ENCODE measurements around the gene SLC17A5.
"Not testable (repeated sequence)": the region's sequence is repeated elsewhere in the genome, so short reads cannot be mapped to it uniquely, and the experiment has no call there.

The SLC17A5 gene, protein sequence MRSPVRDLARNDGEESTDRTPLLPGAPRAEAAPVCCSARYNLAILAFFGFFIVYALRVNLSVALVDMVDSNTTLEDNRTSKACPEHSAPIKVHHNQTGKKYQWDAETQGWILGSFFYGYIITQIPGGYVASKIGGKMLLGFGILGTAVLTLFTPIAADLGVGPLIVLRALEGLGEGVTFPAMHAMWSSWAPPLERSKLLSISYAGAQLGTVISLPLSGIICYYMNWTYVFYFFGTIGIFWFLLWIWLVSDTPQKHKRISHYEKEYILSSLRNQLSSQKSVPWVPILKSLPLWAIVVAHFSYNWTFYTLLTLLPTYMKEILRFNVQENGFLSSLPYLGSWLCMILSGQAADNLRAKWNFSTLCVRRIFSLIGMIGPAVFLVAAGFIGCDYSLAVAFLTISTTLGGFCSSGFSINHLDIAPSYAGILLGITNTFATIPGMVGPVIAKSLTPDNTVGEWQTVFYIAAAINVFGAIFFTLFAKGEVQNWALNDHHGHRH

DNA sequence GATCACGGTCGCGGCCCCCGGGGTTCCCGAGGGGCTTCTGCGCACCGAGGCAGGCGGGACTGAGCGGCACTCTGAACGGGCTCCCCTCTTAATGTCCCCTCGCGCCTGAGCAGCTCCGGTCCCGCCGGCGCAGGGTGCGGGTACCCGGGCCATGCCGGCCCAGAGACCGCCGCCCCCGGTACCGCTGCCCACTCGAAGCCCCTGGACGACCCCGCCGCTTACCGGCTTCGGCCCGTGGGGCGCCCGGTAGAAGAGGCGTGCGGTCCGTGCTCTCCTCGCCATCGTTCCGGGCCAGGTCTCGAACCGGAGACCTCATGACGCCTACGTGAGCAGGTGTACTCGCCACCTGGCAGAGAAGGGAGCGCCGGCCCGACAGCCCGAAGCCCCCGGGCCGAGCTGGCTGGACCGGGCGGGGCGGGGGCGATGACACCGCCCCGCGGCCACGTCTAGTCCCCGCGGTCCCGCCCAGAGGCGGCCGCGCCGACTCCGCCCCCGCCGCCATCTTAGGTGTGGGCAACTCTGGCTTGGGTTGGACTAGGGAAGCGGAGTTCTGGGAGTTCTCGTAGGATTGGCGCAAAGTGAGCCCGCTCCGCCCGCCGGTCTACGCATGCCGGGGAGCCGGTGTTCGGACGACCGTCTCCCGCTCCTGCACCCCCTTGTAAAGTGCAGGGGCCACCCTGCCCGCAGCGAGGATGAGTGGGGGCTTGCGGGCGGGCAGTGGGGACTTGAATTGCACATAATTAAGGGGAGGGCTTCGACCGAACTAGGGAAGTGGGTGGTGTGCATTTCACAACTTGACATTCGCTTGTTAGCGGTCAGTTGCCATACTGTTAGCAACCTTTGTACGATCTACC, at the start of gene SLC17A5:
Gene SLC17A5, minus strand, starts transcription at position 422 of the 854 bp plus-strand sequence. Its CDS starts 106 bp downstream, at position 316.
- peak; percentile 79 to 87 (median 84) for DNase-seq (ENCODE audit: low read depth in 3 of 3)

- no peak for DNase-seq (ENCODE audit: low read depth in 3 of 3)
Measured at GRCh38 chr6:73703466-73703865, 49.7 kb upstream of the SLC17A5 start.

- DNase-seq (ENCODE audit: low read depth in 3 of 3) = no peak
Measured at GRCh38 chr6:73702444-73702843, 48.7 kb upstream of the SLC17A5 start.

DNA sequence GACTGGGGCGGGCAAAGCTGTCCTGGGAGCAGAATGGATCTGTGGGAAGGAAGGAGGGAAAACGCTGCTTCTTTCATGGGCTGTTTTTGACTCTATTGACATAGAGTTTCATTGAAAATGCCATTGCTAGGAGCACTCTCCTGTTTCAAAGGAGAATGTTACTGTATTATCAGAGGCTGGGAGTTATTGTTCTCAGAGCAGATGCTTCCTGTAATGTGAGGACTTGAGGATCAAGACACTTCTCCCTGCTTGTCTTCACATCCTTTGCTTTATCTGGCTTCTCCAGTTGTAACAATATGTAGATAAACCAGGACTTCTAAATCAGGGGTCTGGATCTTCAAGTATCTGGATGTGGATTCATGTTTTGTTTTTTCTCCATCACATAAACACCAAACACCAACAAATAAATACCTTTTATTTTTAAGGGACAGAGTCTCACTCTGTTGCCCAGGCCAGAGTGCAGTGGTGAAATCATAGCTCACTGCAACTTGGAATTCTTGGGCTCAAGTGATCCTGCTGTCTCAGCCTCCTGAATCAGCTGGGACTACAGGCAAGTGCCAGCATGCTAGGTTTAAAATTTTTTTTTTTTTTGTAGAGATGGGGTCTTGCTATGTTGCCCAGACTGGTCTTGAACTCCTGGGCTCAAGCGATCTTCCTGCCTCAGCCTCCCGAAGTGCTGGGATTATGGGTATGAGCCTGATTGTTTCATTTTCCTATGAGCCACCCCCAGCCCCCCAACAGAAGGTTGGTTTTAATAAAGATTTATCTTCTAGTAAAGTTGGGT, 46.1 kb upstream of the SLC17A5 start:
- DNase-seq (ENCODE audit: low read depth in 3 of 3) = no peak

GRCh38 chr6:73696966-73697655, 43.3 kb upstream of the SLC17A5 start:
- no peak for DNase-seq (ENCODE audit: low read depth in 3 of 3)

- peak; percentile 40 to 63 (median 52) for DNase-seq (ENCODE audit: low read depth in 3 of 3)
Measured at GRCh38 chr6:73695619-73696421, 42.0 kb upstream of the SLC17A5 start, which contains the start of gene CD109. TSS of gene CD109 (plus strand) at chr6:73696203. CDS start at chr6:73696216, 13 bp downstream.

DNA sequence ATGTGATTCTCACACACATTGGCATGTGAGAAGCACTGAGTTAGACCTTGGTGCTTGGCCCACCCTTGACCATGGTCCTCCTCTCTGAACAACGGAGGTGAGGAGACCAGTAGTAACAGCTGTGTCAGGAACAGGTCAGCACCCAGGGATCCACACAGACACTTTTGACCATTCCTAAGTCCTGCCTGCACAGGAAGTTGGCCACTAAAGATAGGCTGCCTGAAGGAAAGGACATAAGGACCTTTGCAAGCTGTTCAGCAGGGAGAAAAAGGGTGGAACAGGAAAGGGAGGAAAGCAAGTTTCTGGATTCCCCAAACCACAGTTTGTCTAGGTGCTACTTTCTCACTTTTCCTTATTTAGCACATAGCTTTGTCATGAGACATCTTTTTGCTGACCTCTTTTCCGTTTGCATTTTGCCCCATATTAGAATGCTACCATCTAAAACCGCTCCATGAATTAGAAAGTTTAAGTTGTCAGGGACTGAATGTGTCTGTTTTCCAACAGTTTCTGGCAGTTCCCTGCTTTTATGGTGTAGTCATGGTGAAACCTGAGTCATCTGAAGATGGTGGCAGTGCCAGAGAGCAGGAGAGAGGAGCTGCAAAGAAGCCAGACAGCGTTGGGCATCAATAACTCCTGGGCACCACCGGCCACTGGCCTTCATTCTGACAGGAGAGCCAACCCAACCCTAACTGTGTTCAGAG, 41.1 kb upstream of the SLC17A5 start:
- DNase-seq (ENCODE audit: low read depth in 3 of 3) = no peak

DNA sequence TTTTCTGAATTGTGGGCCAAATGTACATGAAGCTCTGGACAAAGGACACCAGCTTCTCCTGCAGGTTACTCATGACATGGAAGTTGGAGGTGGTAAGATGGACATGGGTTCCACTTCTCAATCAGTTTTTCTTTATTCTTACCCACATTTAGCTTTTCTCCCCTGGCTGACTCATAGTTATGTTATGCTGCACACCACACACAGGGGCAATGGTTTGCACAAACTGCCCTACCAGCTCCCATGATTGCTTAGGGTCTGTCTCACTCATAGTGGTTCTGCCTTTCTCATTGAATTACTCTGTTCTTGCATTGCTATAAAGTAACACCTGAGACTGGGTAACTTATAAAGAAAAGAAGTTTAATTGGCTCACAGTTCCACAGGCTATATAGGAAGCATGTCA, 37.7 kb upstream of the SLC17A5 start:
- DNase-seq (ENCODE audit: low read depth in 3 of 3) = no peak

GRCh38 chr6:73690056-73690455, 36.3 kb upstream of the SLC17A5 start:
- no peak for DNase-seq (ENCODE audit: low read depth in 3 of 3)

DNA sequence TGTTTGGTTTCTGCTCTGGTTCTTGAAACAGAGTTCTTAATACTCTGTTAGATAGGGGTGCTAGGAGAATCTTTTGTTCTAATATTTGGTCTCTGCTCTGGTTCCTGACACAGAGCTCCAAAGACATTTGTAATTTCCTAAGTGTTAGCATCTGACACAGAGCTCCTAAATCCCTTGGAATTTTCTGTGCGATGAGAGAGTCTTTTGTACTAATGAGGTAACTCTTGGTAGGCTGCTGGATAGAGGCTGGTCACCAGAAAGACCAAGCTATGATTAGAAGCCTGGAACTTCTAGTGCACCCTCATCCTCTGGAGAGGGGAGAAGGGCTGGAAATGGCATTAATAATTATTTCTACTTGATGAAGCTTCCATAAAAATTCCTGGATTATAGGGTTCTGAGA, 34.6 kb upstream of the SLC17A5 start:
- no peak for DNase-seq (ENCODE audit: low read depth in 3 of 3)

DNA sequence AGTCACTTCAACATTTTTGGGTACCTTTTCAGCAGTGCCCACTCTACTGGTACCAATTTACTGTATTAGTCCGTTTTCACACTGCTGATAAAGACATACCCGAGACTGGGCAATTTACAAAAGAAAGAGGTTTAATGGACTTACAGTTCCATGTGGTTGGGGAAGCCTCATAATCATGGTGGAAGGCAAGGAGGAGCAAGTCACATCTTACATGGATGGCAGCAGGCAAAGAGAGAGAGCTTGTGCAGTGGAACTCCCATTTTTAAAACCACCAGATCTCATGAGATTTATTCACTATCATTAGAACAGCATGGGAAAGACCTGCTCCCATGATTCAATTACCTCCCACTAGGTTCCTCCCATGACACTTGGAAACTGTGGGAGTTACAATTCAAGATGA, 29.8 kb upstream of the SLC17A5 start:
- not testable (repeated sequence) for DNase-seq (ENCODE audit: low read depth in 3 of 3)

DNA sequence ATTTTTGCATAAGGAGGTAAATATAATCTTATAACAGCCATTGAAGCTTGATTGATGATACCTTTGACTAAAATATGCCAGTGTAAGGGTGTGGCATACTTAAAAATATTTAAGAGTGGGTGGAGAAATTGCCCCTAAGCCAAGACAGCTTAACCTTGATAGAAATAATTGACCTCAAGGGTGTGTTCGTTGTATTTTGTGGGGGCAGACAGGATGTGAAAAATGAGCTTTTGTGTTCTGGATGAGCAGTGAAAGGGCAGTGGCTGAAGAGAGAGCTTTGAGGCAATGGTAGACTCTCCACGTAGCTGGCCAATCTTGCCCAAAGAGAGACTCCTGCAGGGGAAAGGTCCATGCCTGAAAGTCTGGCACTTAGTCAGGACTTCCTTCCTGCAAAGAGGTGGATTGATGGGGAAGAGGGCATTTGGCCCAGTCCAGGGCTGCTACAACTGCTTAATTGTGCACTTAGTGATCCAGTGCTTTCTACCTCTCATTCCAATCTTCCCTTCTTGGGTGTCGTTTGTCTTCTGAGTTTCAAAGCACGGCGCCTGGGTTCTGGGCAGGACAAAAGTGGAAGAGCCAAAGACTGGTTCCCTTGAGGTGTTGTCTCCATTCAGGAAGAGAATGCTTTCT, 26.6 kb upstream of the SLC17A5 start:
- DNase-seq (ENCODE audit: low read depth in 3 of 3) = no peak

- not testable (repeated sequence) for DNase-seq (ENCODE audit: low read depth in 3 of 3)
Measured at GRCh38 chr6:73679846-73680245, 26.1 kb upstream of the SLC17A5 start.

- no peak for DNase-seq (ENCODE audit: low read depth in 3 of 3)
Measured at GRCh38 chr6:73679009-73679408, 25.2 kb upstream of the SLC17A5 start.

- DNase-seq (ENCODE audit: low read depth in 3 of 3) = peak in 2 of 3 donors; percentile 61 to 71
Measured at GRCh38 chr6:73675466-73676098, 21.8 kb upstream of the SLC17A5 start.

- no peak for DNase-seq (ENCODE audit: low read depth in 3 of 3)
Measured at GRCh38 chr6:73671911-73672685, 18.3 kb upstream of the SLC17A5 start.

DNA sequence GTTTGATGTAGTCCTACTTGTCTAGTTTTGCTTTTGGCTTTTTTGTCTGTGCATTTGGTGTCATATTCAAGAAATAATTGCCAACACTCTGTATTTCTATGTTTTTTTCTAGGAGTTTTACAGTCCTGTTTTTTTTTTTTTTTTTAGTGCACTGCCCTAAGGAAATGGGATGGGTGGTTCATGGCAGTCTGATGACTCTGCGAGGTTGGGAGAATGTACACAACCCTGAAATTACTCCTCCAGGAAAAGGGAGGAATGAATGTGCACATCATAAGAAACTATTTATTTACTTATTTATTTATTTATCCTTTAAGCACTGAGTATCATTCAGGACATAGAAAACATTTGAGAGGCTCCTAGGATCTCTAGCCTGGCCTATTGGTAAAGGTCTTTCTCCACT, 15.2 kb upstream of the SLC17A5 start:
- DNase-seq (ENCODE audit: low read depth in 3 of 3) = no peak

DNA sequence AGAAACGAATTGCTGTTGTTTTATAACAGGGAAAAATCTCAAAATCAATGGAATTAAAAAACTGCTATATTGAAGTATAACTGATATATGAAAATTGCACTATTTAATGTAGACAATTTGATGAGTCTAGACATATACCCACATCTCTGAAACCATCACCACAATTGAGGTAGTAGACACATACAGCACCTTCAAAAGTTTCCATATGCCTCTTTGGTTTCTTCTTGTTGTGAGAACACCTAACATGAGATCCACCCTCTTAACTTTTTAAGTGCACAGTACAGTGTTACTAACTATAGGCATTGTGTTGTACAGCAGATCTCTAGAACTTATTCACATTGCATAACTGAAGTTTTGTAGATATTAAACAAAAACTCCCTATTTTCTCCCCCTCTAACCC, 14.0 kb upstream of the SLC17A5 start:
- DNase-seq (ENCODE audit: low read depth in 3 of 3) = no peak

Measured in stimulated activated CD4-positive, alpha-beta T cell treated with anti-CD3 and anti-CD28 coated beads, TNF-alpha, amount 100 ng/mL, for 48 hours (primary cell).